T-helper 2 cell treated with Interferon-gamma antibody and Interleukin-4, amounts not matched to agents 100 ng/mL and 5 ng/mL, for 36 hours (primary cell): ENCODE results near the gene CDADC1. TPM values are rescaled to one million over a fixed set of nuclear protein-coding genes. Genes with fewer than 3 reads are reported as not detected.

ENCODE experiments used
- intact Hi-C: fragments of 100-400 bp; cut with micrococcal nuclease; formaldehyde crosslinking; loops from one replicate; pipeline ENCODE4 v1.15.1; 2023
- total RNA-seq: library from RNA; stranded (reverse); gene quantifications from 2 replicates; pipeline ENCODE4 v1.2.3, GENCODE V29; 2022

Gene CDADC1
- total RNA-seq, 1 donor from 2014 or later, result 13.5 TPM

DNA sequence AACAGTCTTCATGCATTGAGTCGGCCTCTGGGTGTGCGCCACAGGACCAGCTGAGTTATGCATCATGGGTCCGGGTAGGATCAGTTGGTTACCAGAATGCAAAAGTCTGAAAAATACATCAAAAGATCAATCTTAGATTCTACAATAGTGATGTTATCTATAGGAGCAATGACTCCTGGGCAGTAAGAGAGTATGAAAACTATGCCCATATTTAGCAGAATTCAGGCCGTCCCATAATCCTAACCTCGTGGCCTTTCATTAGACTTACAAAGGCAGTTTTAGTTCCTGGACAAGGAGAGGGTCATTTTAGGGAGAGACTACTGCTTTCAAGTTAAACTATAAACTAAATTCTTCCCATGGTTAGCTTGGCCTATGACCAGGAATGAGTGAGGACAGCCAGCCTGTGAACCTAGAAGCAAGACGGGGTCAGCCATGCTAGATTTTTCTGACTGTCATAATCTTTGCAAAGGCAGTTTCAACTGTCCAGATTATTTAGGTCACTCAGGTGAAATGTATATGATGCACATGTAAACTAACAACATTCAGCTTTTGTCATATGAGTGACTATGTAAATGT is 11.8 kb upstream of the CDADC1 start:
- intact Hi-C loops, result no loop called here

DNA sequence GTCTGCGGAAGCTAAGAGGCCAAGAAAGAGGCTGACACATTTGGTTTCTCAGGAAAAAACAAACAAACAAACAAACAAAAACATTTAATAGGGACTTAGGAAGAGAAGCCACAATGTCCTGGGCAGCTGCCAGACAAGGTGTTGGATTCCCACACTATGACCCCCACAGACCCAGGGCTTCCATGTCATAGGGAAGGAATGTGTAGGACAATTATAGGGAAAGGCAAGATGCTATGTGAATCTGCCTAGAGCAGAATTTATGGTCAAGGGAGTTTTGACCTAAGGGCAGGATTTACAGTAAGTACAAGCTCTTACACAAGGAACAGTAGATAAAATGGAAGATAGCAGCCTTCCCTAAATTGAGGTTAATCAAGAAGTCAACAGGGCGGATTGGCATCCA is 9.1 kb upstream of the CDADC1 start:
- intact Hi-C loops, result no loop called here

DNA sequence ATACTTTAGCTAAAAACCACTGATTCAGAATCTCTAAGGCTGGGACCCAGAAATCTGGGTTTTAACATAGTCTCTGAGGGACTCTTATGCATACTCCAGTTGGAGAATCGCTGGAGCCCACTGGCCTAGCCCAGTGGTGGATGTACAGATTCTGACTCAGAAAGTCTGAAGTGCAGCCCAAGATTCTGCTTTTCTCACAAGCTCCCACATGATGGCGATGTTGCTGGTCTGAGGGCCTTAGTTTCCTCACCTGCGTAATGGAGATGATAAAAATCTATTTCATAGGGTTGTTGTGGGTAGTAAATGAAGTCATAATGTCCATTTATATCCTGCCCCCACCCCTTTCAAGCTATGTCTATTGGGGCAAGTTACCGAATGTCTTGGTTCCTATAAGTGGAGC is 7.7 kb upstream of the CDADC1 start:
- intact Hi-C loops, result loop anchor here (1.0 kb wide), 2 partner anchors 41 to 367 kb away; no protein-coding TSS in a partner anchor

GRCh38 chr13:49241296-49241695 is 6.4 kb upstream of the CDADC1 start:
- intact Hi-C loops, result no loop called here

DNA sequence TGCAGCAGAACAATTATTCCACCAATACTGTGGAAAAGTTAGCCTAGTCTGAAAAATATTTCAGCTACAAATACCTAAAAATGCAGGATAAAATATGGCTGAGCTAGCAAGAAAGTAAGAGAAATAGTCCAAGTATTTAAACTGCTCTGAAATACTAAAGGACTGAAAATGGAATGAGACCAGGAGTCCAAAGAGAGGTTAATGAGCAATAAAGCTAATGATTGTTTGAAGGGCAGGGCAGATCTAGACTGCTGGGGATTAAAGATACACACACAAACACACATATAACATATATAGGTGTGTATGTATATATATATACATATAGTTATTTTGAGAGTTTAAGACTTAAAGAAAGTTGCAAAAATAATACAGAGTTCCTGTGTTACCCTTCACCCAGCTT is 2.6 kb upstream of the CDADC1 start:
- intact Hi-C loops, result loop anchor here (5.0 kb wide), 4 partner anchors 133 to 547 kb away; partner anchors contain the start of genes FNDC3A, KPNA3 and RCBTB1

GRCh38 chr13:49246850-49247642 is 679 bp upstream of the CDADC1 start:
- intact Hi-C loops, result loop anchor here (1.0 to 5.0 kb wide), 6 partner anchors 11 to 545 kb away; partner anchors contain the start of genes CAB39L, FNDC3A, KPNA3 and RCBTB1

- intact Hi-C loops, result loop anchor here (5.0 kb wide), 4 partner anchors 136 to 544 kb away; partner anchors contain the start of genes FNDC3A, KPNA3 and RCBTB1
These were observed 887 bp downstream of the CDADC1 start for GRCh38 chr13:49248622-49249002.

DNA sequence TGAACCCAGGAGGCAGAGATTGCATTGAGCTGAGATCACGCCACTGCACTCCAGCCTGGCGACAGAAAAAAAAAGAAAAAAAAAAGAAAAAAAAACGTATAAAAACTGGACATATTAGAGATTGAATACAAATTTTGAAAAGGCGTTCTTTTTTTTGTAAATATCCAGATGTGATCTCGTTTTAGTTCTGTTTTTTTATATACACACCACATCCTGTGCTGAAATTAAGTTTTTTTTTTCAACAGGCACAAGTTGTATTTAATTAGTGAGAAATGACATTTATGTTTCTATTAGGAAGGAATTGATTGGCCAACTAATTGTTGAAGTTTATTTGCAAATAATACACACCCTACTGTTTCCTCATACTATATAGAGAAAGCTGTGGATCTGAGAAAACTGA is 3.6 kb downstream of the CDADC1 start:
- intact Hi-C loops, result no loop called here

DNA sequence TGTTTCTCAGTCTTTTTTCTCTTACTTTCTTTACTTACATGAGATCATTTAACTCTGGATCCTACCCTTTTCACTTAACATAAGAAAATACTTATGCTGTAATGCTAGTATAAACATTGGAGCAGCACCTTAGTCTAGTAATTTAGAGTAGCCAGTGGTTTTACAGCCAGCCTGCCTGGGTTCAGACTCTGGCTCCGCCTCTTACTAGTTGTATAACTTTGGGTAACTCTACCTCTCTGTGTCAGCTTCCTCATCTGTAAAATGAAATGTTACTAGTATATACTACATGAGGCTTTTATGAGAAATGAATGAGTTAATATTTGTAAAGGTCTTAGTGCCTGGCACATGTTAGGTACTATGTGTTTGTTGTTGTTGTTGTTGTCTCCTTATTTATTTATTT is 5.6 kb downstream of the CDADC1 start:
- intact Hi-C loops, result no loop called here

DNA sequence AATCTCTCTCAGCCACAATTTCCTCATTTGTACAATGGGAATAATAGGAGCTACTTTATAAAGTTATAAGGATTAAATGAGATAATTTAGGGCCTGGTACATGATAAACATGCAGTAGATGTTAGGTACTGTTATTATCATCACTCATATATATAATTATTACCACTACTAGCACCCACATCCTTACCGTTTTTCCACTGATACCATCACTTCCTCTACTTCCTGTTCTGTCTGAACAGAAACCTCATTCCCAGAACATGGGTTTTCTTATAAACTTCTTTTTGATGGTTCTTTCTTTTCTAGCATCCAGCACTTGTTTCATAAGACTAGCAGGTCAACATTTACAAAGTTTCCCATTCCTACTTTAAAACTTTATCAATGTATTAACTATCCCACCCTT is 6.3 kb downstream of the CDADC1 start:
- intact Hi-C loops, result no loop called here

DNA sequence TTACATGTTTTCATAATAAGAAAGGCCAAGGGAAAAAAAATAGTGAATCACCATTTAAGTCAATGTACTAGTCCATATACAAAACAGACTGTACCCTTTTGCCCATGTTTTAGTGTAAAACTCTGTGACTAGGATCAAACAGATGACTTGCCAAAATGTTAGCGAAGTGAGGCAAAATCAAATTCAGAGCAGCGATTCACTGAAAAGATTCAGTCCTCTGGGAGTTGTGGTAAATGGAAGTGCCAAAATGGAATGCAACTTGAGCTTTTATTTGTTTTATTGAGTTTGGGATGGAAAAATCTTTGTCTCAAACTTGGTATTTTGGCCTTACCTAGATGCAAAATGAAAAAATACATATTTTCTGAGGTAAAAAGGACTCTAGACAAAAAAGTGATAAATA is 9.1 kb downstream of the CDADC1 start:
- intact Hi-C loops, result no loop called here

GRCh38 chr13:49258089-49258796 is 10.5 kb downstream of the CDADC1 start:
- intact Hi-C loops, result loop anchor here (1.0 kb wide), 1 partner anchor 11 kb away; the partner anchor contains the start of gene CDADC1

DNA sequence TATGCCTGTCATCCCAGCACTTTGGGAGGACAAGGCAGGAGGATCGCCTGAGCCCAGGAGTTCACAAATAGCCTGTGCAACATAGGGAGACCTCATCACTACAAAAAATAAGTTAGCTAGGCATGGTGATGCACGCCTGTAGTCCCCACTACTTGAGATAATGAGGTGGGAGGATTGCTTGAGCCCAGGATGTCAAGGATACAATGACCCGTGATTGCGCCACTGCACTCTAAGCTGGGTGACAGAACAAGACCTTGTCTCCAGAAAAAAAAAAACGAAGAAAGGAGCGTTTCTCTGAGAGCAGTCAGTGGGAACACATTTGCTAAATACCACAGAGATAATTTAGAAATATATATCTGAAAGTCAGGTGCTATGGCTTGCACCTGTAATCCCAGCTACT is 11.9 kb downstream of the CDADC1 start:
- intact Hi-C loops, result no loop called here

- intact Hi-C loops, result no loop called here
These were observed 14.9 kb downstream of the CDADC1 start for GRCh38 chr13:49262634-49263033.

GRCh38 chr13:49265822-49266221 is 18.1 kb downstream of the CDADC1 start:
- intact Hi-C loops, result no loop called here

- intact Hi-C loops, result no loop called here
These were observed 23.5 kb downstream of the CDADC1 start for GRCh38 chr13:49271264-49271663.

DNA sequence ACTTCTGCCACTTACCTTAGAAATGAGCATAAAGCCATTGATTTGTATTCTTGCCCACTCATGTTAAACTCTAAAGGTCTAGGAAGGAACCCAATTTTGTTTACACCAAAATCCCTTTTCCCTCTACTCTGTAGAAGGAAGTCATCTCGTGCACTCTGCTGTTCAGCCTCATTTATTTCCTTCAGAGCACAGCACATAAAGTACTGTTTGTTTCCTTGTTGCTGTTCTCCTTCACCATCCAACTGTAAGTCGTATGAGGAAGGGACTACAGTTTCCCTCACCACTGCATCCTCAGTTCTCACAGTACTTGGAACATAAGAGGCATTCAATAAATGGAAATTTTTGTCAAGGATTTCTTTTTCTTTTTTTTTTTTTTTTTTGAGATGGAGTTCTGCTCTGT is 24.6 kb downstream of the CDADC1 start:
- intact Hi-C loops, result no loop called here

DNA sequence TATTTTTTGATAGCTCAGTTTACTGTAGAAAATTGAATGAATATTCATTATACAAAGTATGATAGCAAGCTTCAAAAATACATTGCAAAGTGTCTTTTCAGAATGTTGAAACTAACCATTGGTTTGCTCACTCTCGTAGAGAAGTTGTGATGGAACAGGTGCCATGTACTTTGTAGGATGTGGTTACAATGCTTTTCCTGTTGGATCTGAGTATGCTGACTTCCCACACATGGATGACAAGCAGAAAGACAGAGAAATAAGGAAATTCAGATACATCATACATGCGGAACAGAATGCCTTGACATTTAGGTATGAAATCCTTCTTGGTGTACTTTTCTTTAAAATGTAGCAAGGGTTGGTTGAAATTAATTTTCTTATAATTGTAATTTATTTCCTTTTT is 30.5 kb downstream of the CDADC1 start:
- intact Hi-C loops, result no loop called here

- intact Hi-C loops, result no loop called here
These were observed 31.4 kb downstream of the CDADC1 start for GRCh38 chr13:49279112-49279511.

DNA sequence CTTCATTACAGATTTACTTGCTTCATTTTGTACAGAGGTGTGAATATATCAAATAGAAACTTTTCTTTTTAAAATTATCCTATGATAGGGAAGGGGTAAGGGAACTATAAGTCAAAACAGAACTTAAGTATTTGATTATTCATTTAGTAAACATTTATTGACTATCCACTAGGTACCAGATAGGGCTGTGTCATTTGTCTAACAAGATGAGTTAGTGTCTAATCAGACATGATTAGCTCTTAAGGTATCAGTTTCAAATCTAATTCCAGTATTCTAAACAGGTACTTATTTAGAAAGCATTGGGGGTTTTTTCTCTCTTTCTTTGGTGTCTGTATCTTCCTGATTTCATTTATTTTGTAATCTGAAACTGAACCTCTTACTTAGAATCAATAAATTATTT is 32.2 kb downstream of the CDADC1 start:
- intact Hi-C loops, result loop anchor here (5.0 kb wide), 1 partner anchor 168 kb away; no protein-coding TSS in a partner anchor

DNA sequence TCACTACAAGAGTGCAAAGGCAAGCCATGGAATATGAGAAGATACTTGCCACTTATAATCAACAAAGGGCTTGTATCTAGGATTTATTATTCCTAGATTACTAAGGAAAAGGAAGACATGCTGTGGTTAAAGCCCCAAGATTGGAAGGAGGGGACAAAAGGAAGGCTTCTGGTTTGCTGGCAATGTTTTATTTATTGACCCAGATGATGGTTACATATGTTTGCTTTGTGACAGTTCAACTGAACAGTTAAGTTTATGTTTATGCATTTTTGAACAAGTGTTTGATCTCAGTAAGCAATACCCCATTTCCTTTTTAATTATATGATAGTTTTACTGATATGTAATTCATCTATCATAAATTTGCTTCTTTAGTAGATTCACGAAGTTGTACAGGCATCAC is 40.3 kb downstream of the CDADC1 start:
- intact Hi-C loops, result no loop called here

DNA sequence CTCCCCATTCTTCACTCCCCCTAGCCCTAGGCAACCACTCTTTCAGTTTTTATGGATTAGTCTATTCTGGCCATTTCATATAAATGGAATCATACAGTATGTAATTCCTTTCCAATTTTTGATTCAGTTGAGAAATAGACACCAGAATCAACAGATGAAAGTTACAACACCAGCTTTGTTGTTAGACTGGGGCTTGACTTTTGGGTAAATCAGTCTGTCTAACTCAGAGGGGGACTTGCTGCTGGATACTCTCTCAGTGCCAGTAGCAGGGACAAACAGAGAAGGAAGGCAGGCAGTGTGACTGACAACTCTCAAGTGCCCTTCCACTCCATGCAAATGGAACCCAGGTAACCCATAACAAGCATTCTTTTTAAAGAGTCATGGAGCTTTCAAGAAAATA is 40.7 kb downstream of the CDADC1 start:
- intact Hi-C loops, result no loop called here
